ENCODE measurements around the gene PPIL1.
"Not testable (repeated sequence)": the region's sequence is repeated elsewhere in the genome, so short reads cannot be mapped to it uniquely, and the experiment has no call there.

PPIL1 gene

DNA sequence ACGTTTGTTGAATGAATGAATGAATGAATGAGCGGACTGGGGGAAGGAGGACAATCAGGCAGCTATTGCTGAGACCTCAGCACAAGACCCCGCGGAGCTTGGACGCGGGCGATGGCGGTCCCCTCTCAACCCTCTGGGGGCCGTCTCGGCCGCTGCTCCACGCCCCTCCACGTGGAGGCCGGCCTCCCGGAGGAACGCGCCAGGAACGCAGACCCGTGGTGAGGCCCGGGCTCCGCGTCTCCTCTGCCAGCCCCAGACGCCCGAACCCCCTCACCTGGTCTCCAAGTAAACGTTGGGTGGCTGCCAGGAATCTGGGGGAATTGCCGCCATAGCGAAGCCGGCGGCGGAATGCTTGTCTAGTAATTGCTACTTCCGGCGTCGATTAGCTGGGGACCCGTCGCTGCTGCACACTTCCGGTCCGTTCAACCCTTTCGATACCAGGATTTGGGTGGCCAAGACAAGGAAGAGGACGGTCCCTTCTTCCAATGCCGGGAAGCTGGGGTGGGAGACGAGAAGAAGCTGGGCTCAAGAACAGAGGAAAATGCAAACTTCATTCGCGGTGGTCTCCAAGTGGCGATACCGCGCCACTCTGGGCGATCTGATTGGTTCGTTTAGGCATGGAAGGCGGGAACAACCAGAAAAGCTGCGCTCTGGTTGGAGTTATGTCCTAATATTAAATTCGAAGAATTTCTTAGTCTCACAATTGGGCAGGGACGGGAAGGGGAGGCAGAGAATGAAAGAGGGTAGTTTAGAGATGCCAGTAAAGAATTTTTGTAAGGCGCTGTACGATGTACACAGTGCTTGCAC lies at the start of gene PPIL1:
Gene PPIL1, minus strand, starts transcription at position 361 of the 807 bp plus-strand sequence. Its CDS starts 31 bp downstream, at position 330.
- peak; percentile 72 for DNase-seq (ENCODE audit: low read depth)

DNA sequence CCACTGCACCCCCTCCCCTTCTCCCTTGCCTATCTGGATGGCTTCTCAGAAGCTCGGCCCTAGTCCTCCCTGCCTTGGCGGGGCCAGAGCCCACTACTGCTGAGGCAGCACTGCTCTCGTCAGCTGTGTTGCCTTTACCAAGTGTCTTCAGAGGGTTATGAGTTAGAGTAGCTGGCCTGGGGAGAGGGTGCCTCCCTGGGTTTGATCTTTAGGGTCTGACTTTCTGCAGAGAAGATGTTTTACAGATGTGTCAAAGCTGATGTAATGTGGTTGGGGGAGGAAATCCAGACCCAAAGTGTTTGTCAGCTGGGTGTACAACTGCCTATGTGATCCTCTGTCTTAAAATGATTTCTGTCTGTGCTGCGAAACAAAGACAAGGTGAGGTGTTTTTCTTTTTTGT lies 49.5 kb upstream of the PPIL1 start:
- DNase-seq (ENCODE audit: low read depth), result no peak

DNA sequence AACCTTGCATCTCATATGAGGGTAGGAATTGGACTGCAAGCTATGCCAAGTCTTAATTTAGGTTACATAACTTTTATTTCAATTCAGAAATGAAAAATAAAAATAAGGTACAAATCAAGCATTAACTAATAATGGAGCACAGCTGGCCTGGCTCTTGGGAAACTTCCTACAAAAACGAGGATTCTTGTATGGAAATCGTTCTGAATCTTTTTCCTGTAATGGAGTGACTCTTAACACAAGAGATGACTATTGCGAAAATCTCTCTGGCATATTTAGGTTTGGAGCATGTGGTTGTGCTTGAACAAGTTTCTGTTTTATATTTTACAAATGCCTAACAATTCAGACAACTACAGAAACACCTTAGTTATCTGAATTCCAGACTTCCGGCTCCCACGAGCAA lies 45.9 kb upstream of the PPIL1 start:
- DNase-seq (ENCODE audit: low read depth), result no peak

DNA sequence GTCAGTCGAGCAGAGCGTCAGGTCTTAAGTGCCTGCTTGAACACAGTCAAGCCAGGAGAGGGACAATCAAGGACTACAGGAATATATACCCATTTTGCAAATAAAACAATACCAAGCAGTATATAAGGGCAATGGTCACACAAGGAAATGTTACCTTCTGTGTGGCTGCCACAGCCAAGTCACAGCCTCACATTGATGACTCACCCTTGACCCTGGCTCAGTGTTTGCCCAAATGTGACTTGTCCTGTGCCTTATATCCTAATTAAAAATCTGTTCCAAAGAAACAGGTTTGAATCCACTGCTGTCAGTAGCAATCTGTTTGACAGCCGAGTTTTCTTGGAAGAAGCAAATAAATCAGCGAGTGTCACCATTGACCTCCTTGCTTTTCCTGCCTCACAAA lies 45.4 kb upstream of the PPIL1 start:
- DNase-seq (ENCODE audit: low read depth), result no peak

DNA sequence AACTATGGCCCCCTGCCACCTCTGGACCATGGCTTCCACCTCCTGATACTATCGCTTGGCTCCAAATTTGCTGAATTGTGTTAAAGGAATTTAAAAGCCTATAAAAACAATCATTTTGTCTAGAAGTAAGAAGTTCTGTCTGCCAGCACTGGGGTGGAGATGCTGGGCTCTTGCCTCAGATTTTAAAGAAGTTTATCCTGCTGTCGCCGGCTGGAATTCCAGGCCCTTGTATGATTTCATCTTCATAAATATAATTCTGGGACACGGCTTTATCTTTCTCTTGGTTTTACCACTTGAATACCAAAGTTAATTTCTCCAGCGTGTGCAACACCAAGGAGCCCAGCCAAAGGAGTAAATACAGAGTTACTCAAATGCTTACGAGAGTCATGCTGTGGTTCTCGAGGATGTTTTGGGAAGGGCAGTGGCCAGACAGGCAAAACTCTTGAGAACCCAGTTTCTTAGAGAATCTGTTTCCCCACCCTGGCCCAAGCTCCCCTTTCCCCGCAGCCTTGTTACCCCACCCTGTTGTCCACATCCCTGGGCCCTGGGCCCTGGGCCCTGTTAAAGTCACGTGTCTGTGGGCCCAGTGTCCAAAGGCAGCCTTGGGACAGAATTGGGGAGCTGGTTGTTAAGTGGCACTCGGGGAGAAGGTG lies 43.1 kb upstream of the PPIL1 start:
- DNase-seq (ENCODE audit: low read depth), result no peak

DNA sequence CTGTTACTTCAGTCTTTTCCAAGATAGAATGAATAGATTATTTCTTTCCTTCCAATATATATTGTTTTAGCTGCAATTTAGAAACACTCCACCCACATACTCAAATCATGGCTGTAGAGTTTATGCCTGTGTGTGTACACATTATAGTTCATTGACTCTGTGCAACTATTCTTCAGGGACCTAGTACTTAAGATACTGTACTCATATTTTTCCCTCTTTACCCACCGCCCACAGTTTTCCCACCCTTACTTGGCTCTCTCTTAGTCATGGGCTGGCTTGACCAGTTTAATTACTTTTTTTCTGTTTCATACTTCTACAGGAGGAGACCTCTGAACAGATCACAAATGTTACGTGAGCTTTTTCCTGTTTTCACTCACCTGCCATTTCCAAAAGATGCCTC lies 41.5 kb upstream of the PPIL1 start:
- no peak for DNase-seq (ENCODE audit: low read depth)

DNA sequence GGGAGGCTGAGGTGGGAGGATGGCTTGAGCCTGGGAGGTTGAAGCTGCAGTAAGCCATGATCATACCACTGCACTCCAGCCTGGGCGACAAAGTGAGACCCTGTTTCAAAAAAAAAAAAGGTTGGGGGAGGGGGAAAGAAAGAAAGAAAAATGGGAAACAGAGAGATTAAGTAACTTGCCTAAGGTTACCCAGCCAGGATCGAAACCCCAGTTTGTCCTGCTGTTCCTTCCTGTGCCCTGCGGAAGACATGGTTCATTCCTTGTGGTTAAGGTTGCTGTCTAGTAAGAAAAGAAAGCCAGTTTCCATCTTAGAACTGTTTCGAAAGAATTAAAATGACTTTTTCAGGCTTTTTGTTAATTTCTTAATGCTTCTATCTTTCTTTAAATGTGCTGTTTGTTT lies 41.0 kb upstream of the PPIL1 start:
- DNase-seq (ENCODE audit: low read depth), result no peak

DNA sequence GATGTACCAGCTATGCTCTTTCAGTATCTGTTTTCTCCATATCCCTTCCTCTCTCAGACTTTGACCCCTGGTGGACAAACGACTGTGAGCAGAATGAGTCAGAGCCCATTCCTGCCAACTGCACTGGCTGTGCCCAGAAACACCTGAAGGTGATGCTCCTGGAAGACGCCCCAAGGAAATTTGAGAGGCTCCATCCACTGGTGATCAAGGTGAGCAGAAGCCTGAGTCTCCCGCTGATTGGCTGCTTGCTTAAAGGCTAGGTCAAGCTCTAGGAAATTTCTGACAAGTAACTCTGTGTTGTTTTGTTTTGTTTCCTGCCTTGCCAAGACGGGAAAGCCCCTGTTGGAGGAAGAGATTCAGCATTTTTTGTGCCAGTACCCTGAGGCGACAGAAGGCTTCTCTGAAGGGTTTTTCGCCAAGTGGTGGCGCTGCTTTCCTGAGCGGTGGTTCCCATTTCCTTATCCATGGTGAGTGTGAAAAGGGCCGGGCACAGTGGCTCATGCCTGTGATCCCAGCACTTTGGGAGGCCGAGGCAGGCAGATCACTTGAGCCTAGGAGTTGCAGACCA lies 39.7 kb upstream of the PPIL1 start:
- no peak for DNase-seq (ENCODE audit: low read depth)

DNA sequence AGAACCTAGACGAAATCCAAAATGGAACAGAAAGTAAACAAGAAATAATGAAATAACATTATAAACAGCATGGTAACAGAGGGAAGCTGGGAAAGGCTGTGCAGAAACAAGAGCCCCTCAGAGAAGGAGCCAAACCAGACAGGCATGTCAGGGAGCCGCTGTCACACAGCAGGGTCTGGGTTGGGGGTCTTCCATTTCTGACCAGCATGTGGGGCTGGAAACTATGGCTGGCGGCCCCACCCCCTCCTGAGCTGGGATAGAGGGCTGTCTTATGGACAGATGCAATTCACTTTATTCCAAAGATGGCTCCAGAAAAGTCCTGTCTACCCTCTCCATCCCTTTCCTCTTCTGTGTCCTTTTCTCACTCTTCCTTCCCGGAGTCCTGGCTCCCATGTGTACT lies 38.5 kb upstream of the PPIL1 start:
- no peak for DNase-seq (ENCODE audit: low read depth)

DNA sequence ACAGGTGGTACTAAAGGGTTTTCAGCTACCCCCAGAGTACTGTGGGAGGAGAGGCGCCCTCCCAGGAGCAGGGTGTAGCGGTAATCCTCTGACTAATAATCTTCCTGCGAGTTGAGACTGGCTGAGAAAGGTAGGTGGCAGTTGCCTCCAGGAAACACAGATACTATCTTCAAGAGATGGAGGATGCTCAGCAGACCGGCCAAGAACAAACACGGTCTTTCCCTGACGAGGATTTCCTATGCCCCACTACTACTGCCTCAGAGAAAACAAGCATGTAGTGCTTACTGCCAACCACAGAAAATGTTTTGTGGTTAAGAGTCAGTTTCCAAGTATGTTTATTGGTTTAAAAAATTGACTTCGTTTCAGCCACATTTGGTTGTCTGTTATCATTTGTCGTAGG lies 38.0 kb upstream of the PPIL1 start:
- peak; percentile 17 for DNase-seq (ENCODE audit: low read depth)

DNA sequence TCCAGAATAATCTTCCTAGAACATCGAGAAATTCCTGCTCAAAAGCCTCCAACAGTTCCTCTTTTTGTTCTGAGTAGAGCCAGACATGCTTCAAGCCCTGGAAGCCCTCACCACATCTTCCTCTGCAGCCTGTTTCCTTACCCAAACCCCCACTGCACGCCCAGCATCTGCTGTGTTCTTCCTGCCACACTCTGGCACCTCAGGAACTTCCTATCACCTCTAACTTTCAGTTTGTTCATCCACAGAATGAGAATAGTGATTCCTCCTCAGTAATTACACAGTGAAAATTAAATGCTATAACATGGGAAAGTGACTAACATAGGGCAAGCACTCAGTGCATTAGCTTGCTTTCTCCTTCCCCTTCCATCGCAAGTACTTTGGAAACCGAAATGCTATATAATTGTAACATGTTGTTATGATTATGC lies 37.4 kb upstream of the PPIL1 start:
- DNase-seq (ENCODE audit: low read depth), result no peak

DNA sequence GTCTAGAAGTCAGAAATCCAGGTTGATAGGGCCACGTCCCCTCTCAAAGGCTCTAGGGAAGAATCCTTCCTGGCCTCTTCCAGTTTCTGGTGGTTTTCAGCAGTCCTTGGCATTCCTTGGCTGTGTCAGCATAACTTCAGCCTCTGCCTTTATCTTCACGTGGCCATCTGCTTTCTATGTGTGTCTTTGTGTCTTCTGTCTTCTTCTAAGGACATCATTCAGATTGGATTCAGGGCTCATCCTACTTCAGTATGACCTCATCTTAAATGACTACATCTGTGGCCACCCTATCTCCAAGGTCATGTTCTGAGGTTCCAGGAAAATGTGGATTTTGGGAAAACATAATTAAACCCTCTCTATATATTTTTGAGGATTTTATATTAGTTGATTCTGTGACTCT lies 34.1 kb upstream of the PPIL1 start:
- DNase-seq (ENCODE audit: low read depth), result no peak

DNA sequence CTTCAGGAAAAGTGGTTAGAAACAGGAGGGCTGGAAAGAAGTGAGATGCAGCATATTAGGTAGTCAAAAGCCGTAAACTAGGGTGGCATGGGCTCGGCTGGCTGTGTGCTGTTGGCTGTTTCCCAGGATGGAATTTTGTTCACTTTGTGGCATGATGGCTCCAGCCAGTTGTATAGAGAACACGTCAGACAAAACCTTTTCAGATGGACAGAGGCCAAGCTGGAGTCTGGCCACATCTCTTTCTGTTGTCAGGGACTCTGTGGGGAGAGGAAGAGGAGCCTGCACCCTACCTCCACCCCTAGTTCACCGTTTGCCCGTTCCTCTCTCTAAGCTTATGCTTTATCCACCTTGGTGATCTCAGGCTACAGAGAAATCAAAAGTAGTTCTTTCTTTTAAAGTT lies 33.2 kb upstream of the PPIL1 start:
- no peak for DNase-seq (ENCODE audit: low read depth)

DNA sequence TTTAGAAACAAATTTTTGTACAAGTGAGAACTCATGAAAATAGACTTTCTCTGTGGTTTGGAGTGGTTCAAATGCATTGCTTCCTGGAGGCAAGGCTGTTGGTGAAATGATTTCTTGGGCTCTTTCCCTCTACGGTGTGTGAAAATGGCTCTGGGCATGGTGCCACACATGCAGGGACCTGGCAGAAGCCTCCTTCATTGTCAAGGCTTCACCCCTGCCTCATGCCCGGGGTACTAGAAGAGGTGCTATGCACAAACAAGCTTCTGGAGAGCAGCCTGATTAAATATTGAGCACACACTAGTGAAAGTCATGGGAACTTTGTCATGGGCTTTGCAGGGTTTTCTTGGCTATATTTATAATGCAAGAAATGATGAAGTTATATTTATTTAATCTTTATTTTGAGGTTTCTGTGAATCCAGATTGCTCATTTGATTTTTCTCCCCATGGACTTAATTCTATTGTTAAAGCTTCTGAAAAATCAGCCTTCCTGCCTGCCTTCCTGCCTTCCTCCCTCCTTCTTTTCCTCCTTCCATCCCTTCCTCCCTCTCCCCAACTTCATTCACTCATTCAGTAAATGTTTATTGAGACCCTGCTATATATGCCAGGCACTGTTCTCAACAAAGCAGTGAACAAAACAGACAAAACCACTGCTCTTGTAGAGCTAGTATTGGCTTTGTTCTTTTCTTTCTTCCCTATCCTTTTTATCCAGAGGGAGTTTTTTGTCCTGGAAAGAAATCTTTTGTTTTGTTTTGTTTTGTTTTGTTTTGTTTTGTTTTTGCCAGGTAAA lies 32.1 kb upstream of the PPIL1 start:
- no peak for DNase-seq (ENCODE audit: low read depth)

DNA sequence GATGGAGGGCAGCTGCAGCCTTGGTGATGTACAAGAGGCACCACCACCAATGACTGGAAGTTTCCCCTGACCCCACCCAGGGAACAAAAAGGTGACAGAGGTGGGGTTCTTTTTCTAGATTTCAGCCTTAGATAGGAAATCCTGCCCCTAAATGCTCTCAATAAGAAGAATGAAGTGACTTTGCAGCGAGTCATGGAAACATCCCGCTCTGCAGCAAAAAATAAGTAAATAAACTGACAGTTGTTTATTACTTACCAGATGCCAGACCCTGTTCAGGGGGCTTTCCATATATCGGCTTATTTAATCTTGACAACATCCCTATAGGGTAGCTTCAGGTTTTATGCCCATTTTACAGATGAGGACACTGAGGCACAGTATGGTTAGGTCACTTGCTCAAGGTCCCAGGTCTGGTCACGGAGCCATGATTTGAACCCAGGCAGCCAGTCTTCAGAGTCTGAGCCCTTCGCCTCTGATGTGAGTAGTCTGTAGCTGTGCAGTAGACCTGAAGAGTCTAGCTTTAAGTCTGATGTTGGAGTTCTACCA lies 30.3 kb upstream of the PPIL1 start:
- no peak for DNase-seq (ENCODE audit: low read depth)

DNA sequence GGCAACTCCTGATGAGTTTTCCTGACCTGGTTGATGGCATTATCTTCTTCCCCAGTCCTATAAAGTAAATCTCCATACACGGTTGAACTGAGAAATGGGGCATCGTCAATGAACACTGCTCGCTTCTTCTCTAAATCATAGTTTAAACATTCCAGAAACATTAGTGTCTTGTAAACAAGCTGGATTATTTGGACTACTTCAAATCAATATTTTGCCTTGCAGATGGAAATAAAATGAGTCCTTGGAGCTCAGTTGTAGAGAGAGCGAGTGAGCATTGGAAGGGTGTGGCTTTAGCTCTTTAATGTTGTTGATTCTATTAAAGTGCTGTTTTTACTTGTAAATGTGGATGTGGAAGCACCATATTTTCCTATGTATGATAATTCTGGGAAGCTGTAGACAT lies 29.5 kb upstream of the PPIL1 start:
- DNase-seq (ENCODE audit: low read depth), result no peak

DNA sequence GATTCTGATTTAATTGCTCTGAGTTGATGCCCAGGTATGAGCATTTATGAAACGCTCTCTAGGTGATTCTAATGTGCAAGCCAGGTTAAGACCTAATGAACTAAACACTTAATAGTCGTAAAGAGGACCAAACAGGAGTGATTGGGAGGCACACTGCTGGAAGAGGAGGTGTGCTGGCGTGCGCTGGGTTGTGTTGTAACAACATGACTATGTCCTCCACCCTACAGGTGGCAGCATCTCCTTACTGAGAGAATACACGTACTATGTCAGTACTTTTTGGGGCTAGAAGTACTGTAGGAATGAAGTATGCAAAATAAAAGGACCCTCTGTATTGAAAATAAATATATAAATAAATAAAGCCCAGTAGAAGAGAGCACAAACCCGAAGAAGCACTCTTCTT lies 23.0 kb upstream of the PPIL1 start:
- DNase-seq (ENCODE audit: low read depth), result no peak

DNA sequence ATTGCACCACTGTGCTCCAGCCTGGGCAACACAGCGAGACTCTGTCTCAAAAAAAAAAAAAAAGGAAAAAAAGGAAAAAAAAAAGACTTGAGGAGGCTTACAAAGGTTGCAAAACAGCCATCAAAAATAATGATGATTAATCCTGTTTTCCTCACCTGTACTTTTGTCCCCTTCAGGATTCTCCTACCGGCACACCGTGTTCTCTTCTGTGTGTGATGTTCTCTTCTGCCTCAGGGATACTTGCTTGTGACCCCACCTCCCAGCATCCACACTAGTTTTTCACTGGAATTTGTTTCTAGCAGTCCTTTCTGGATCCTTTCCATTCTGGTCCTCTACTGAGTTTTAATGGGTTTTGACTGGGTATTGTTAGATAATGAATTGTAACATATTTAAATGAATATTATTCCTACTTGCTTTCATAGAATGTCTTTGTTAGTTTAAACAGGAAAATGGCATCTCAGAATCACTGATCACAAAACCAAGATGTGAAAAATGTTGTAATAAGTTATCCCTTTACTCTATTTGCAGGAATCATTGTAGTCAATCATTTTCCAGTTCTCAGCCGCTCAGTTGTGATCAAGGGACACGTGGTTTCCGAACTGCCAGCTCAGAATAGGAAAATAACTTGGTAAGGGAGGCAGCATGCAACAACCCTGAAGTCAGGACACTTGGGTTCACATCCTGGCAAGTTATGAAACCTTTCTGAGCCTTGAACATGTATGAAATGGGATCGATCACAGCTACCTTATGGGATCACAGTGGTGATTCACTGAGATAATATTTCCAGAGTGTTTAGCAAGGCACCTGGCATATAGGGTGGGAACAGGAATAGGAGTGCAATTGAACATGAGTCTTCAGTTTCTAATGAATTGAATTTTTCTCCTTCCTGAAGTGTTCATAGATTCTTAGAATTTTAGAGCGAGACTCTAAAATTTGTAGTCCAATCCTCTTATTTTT lies 19.7 kb upstream of the PPIL1 start:
- DNase-seq (ENCODE audit: low read depth), result no peak

DNA sequence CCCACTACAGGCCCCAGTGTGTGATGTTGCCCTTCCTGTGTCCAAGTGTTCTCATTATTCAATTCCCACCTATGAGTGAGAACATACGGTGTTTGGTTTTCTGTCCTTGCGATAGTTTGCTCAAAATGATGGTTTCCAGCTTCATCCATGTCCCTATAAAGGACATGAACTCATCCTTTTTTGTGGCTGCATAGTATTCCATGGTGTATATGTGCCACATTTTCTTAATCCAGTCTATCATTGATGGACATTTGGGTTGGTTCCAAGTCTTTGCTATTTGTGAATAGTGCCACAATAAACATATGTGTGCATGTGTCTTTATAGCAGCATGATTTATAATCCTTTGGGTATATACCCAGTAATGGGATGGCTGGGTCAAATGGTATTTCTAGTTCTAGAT lies 16.6 kb upstream of the PPIL1 start:
- DNase-seq (ENCODE audit: low read depth), result not testable (repeated sequence)

DNA sequence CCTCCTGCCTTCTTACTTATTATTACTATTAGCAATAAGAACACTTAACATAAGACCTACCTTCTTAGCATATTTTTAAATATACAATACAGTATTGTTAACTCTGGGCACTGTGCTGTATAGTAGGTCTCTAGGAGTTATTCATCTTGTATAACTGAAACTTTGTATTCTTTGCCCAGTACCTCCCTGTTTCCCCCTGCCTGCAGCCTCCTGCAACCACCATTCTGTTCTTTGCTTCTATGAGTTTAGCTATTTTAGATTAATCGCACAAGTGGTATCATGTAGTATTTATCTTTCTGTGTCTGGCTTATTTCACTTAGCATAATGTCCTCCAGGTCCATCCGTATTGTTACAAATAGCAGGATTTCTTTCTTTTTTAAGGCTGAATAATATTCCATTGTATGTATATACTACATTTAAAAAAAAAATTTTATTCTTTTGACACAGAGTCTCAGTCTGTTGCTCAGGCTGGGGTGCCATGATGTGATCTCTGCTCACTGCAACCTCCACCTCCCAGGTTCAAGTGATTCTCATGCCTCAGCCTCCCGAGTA lies 15.6 kb upstream of the PPIL1 start:
- DNase-seq (ENCODE audit: low read depth), result no peak

Measured in stimulated activated CD8-positive, alpha-beta memory T cell treated with anti-CD3 and anti-CD28 coated beads, Interleukin-12 subunit alpha, Interleukin-12 subunit beta, amount 100 ng/mL, for 1 hour (primary cell).